Esophagus squamous epithelium (tissue), 5 donors: ENCODE data around the gene CCNI. TPM values are rescaled to one million over a fixed set of nuclear protein-coding genes. Genes with fewer than 3 reads are reported as not detected.

ENCODE experiments used
- DNase-seq: peaks from one replicate; lab custom pipeline; 2025; lab: John Stamatoyannopoulos, UW
- H3K27ac ChIP-seq, 4 donors: fragments of 200-600 bp; sonication (generic); one replicate each; pipeline ENCODE4 v1.5.1; 2016 to 2019; ENCODE audit warnings: mild to moderate bottlenecking in 1 of 4
- H3K27me3 ChIP-seq, 4 donors: fragments of 200-600 bp; sonication (generic); 1 replicate in 3 of 4; 2 replicates in 1 of 4; pipeline versions ENCODE4 v1.5.1 to v1.6.0; 2017 to 2021; ENCODE audit warnings: antibody characterized with exemption in 1 of 4
- H3K36me3 ChIP-seq, 3 donors: fragments of 200-600 bp; sonication (generic); one replicate each; pipeline ENCODE4 v1.5.1; 2016 to 2019
- H3K4me1 ChIP-seq, 3 donors: fragments of 200-600 bp; sonication (generic); one replicate each; pipeline ENCODE4 v1.5.1; 2017 to 2019
- H3K4me3 ChIP-seq, 4 donors: fragments of 200-600 bp; sonication (generic); 1 replicate in 3 of 4; 2 replicates in 1 of 4; pipeline ENCODE4 v1.5.1; 2016 to 2019; ENCODE audit warnings: mild to moderate bottlenecking in 2 of 4, moderate library complexity in 1 of 4
- H3K9me3 ChIP-seq, 3 donors: fragments of 200-600 bp; sonication (generic); one replicate each; pipeline ENCODE4 v1.5.1; 2016 to 2019
- CTCF ChIP-seq, 6 experiments: fragments of 450-650 bp in 4 of 6; fragments of 200-600 bp in 2 of 6; sonication (generic) in 2 of 6; IDR thresholded peaks; one replicate each; pipeline ENCODE4 v1.5.1; 2016 to 2019; ENCODE audit warnings: antibody characterized with exemption in 6 of 6, mild to moderate bottlenecking in 4 of 6, moderate library complexity in 4 of 6
- POLR2A ChIP-seq, 4 donors: fragments of 450-650 bp; IDR thresholded peaks; one replicate each; pipeline ENCODE4 v1.6.1; 2017; ENCODE audit warnings: antibody characterized with exemption in 4 of 4, mild to moderate bottlenecking in 4 of 4, moderate library complexity in 3 of 4
- WGBS, 2 donors: methylation state at CpG; one replicate each; pipeline ENCODE4 v1.1.5; 2018; 5-methylcytosine and 5-hydroxymethylcytosine counted together
- intact Hi-C: fragments of 100-400 bp; cut with DNase I; formaldehyde crosslinking; loops from one replicate; pipeline ENCODE4 v1.15.0; 2022
- total RNA-seq, 4 donors: library from RNA; depleted of rRNA; stranded (reverse); fragments of >200 nt; gene quantifications; one replicate each; pipeline ENCODE4 v1.1.0, GENCODE V29; 2016
- donor health status: DM: yes; HTN: yes; CAD: no.

CCNI gene
- total RNA-seq, 4 donors from 2014 or later, result 123 to 282 (median 159) TPM

DNA sequence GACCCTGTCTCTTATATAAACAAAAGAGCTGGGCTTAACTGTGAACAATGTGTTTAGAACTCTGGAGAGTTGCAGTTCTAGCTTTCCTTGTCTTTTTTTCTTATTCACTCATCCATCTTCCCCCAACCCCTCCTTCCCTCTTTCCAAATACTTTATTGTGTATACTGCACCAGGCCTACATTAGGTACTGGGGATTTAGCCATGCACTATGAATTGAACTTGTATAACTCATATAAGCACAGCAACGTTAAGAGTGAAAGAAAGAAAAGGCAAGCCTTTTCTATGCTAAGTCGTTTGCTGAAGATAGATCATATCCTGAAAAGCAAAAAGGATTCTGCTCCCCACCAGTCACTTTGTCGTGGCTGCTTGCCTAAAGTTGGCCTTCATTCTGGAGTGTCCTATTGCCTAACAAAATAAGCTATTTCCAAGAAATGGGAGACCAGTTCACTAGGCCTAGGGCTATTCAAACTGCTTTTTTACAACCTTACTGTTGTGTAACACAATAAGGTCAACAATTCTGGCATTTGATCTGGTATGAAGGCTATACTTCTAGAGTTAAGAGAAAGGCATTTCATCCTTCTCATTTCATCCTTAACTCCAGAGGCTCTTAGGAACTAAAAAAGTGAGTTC lies 32.2 kb downstream of the CCNI start:
- Histone ChIP-seq H3K9me3 (no peaks in the 10 kb centered on the region), H3K4me3 (no peak overlapping the region), H3K27me3 (no peaks in the 10 kb centered on the region), H3K27ac (no peak overlapping the region), H3K4me1 (peaks cover 0 to 27% (median 0%) of the 10 kb centered on the region in 3 donors), H3K36me3 (peaks cover 0 to 38% (median 0%) of the 10 kb centered on the region in 3 donors)
- 57 to 61% methylated on average over 3 of the region's 3 CpGs for whole genome bisulfite sequencing, 2 donors
- DNase-seq, result no peak
- TF ChIP-seq CTCF (IDR thresholded peaks at IDR 0.05) (no peak), POLR2A (IDR thresholded peaks at IDR 0.05) (no peak)
- intact Hi-C loops, result loop anchor here (10.0 kb wide), 1 partner anchor 529 kb away; no protein-coding TSS in a partner anchor

GRCh38 chr4:77040854-77041725 lies 34.7 kb downstream of the CCNI start:
- WGBS, 2 donors, result 70 to 93% methylated on average over 2 of the region's 2 CpGs
- Histone ChIP-seq H3K9me3 (no peaks in the 10 kb centered on the region), H3K4me1 (peaks cover 0 to 27% (median 0%) of the 10 kb centered on the region in 3 donors), H3K27me3 (no peaks in the 10 kb centered on the region), H3K27ac (no peak overlapping the region), H3K36me3 (peaks cover 0 to 34% (median 0%) of the 10 kb centered on the region in 3 donors), H3K4me3 (no peak overlapping the region)
- TF ChIP-seq POLR2A (IDR thresholded peaks at IDR 0.05) (no peak), CTCF (IDR thresholded peaks at IDR 0.05) (no peak)
- intact Hi-C loops, result loop anchor here (10.0 kb wide), 1 partner anchor 526 kb away; no protein-coding TSS in a partner anchor
- DNase-seq, result no peak

DNA sequence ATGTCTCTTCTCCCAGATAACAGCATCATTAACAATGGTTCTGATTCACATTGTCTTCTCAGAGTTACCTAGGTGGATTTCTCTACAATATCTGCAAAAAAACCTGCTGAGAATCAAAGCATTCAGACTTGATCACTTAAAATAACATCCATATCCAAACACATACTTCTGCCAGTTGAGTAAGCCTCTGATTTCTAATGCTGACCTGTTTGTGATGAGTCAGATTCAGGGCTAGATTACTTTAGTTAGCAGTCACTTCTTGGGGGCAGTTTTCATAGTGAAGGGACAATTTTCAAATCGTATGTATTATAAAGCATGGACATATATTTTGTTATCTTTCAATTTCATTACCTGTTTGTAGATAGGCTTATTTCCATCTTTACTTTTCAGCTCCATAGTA lies 35.5 kb downstream of the CCNI start:
- TF ChIP-seq CTCF (IDR thresholded peaks at IDR 0.05) (no peak), POLR2A (IDR thresholded peaks at IDR 0.05) (no peak)
- WGBS, 2 donors, result 61 to 80% methylated on average over 1 of the region's 1 CpG
- Histone ChIP-seq H3K27me3 (no peaks in the 10 kb centered on the region), H3K4me3 (no peak overlapping the region), H3K9me3 (no peaks in the 10 kb centered on the region), H3K4me1 (peaks cover 0 to 27% (median 0%) of the 10 kb centered on the region in 3 donors), H3K27ac (no peak overlapping the region), H3K36me3 (peaks cover 0 to 36% (median 0%) of the 10 kb centered on the region in 3 donors)
- no peak for DNase-seq
- intact Hi-C loops, result loop anchor here (10.0 kb wide), 1 partner anchor 525 kb away; no protein-coding TSS in a partner anchor

DNA sequence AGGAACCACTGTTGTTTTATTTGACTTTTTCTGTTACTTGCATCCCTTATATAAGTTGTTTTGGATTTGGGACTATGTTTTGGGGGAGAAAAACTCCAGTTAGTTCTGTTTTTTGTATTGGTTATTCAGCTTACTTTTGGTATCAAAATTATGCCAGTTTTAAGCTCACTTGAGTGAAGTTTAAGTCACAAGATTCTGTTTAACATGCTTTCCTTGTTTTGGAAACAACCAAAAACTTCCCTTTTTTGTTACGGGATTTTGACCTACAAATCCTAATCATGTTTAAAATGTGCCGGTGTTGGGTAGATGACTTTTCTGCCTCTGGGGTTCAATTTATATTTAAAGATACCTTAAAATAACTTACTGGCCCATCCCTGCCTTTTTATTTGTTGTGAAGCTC lies 36.0 kb downstream of the CCNI start:
- no peaks in the 10 kb centered on the region for H3K27me3 ChIP-seq
- intact Hi-C loops, result loop anchor here (10.0 kb wide), 2 partner anchors 75 to 525 kb away; no protein-coding TSS in a partner anchor
- 87 to 90% methylated on average over 2 of the region's 2 CpGs for WGBS, 2 donors
- peaks cover 0 to 41% (median 0%) of the 10 kb centered on the region in 3 donors for H3K36me3 ChIP-seq
- no peaks in the 10 kb centered on the region for H3K9me3 ChIP-seq
- H3K27ac ChIP-seq, result no peak overlapping the region
- DNase-seq, result no peak
- H3K4me3 ChIP-seq, result no peak overlapping the region
- no peak for TF ChIP-seq POLR2A (IDR thresholded peaks at IDR 0.05)
- TF ChIP-seq CTCF (IDR thresholded peaks at IDR 0.05), result no peak
- H3K4me1 ChIP-seq, result peaks cover 0 to 25% (median 0%) of the 10 kb centered on the region in 3 donors
